Stomach (tissue), 4 donors: Measurements from ENCODE around the gene NFIL3.

Experiments used
- CTCF ChIP-seq, 7 experiments: fragments of 450-650 bp in 4 of 7; fragments of 200-600 bp in 3 of 7; sonication (generic) in 3 of 7; IDR thresholded peaks; one replicate each; pipeline ENCODE4 v1.5.1; 2016 to 2019; ENCODE audit warnings: antibody characterized with exemption in 7 of 7, control low read depth in 2 of 7, mild to moderate bottlenecking in 1 of 7
- EP300 ChIP-seq: sonication (generic); formaldehyde crosslinking; IDR thresholded peaks from one replicate; pipeline ENCODE4 v1.6.1; 2017; ENCODE audit warnings: antibody characterized with exemption
- POLR2AphosphoS5 ChIP-seq, 3 donors: sonication (generic); formaldehyde crosslinking; IDR thresholded peaks; one replicate each; pipeline ENCODE4 v1.6.1; 2016; ENCODE audit warnings: antibody characterized with exemption in 3 of 3

- TF ChIP-seq POLR2AphosphoS5 (IDR thresholded peaks at IDR 0.05), result no peak
- no peak for TF ChIP-seq CTCF (IDR thresholded peaks at IDR 0.05)
- TF ChIP-seq EP300, result no peak
These were observed 13.2 kb upstream of the NFIL3 start for GRCh38 chr9:91436841-91437240.
